ENCODE results near the gene APLP2. TPM values are rescaled to one million over a fixed set of nuclear protein-coding genes. Genes with fewer than 3 reads are reported as not detected.

Gene APLP2
- total RNA-seq, 1 experiment from 2014 or later: 345 TPM

GRCh38 chr11:130076778-130077481, 7.2 kb downstream of the APLP2 start:
- POLR2A ChIA-PET: interaction anchor here (0.6 to 0.7 kb wide), 2 partner anchors 22 to 1732 kb away, joined by 3 read pairs; no protein-coding TSS in a partner anchor
- DNase-seq (ENCODE audit: low spot score) (no peak), ATAC-seq (peak; percentile 67)
- Mint-ChIP-seq H3K4me1 (peaks cover 27% of the 10 kb centered on the region), H3K4me3 (no peak overlapping the region), H3K27ac (peak overlapping the region; percentile 30), H3K9me3 (no peaks in the 10 kb centered on the region), H3K27me3 (ENCODE audit: low read depth) (no peaks in the 10 kb centered on the region), H3K36me3 (peaks cover 6% of the 10 kb centered on the region; the same call in 1 of the 2 replicates)
- TF ChIP-seq ETV6 (CRISPR knock-in tag; IDR thresholded peaks at IDR 0.05) (no peak), NR1H2 (CRISPR knock-in tag; IDR thresholded peaks at IDR 0.05) (no peak), ZNF219 (CRISPR knock-in tag; IDR thresholded peaks at IDR 0.05; ENCODE audit: borderline replicate concordance) (no peak), ZNF138 (CRISPR knock-in tag; conservative IDR thresholded peaks at IDR 0.05) (no peak), ATF2 (CRISPR knock-in tag; IDR thresholded peaks at IDR 0.05; ENCODE audit: borderline replicate concordance, low read depth) (no peak), USF2 (CRISPR knock-in tag; IDR thresholded peaks at IDR 0.05) (no peak), ESRRA (CRISPR knock-in tag; IDR thresholded peaks at IDR 0.05; ENCODE audit: borderline replicate concordance) (no peak), CBFB (CRISPR knock-in tag; IDR thresholded peaks at IDR 0.05; ENCODE audit: low read depth) (no peak), ATF1 (CRISPR knock-in tag; IDR thresholded peaks at IDR 0.05) (no peak), FOXK1 (CRISPR knock-in tag; IDR thresholded peaks at IDR 0.05) (no peak), CTCF (IDR thresholded peaks at IDR 0.05) (no peak), E2F5 (CRISPR knock-in tag; IDR thresholded peaks at IDR 0.05) (no peak), GRHL2 (CRISPR knock-in tag; IDR thresholded peaks at IDR 0.05; ENCODE audit: insufficient replicate concordance, severe bottlenecking) (no peak), FOXP4 (CRISPR knock-in tag; IDR thresholded peaks at IDR 0.05) (no peak), ERG (CRISPR knock-in tag; IDR thresholded peaks at IDR 0.05) (no peak), FOXP1 (CRISPR knock-in tag; IDR thresholded peaks at IDR 0.05; ENCODE audit: borderline replicate concordance) (no peak), ZNF423 (CRISPR knock-in tag; IDR thresholded peaks at IDR 0.05) (no peak), MYBL2 (CRISPR knock-in tag; IDR thresholded peaks at IDR 0.05) (no peak), ZNF532 (CRISPR knock-in tag; IDR thresholded peaks at IDR 0.05; ENCODE audit: borderline replicate concordance) (no peak)
- CTCF ChIA-PET: interaction anchor here (0.6 to 1.5 kb wide), 3 partner anchors 10 to 122 kb away, joined by 3 read pairs; no protein-coding TSS in a partner anchor

All from WTC11 (cell line).